HG03460 (cell line): ENCODE data around the gene NDUFB10.
"Not testable (repeated sequence)": the region's sequence is repeated elsewhere in the genome, so short reads cannot be mapped to it uniquely, and the experiment has no call there.

ENCODE experiments used
- ATAC-seq: cut with Tn5 transposase; IDR thresholded peaks from one replicate; pipeline ENCODE4 v1.9.1; 2021; ENCODE audit not compliant: unreplicated experiment

Gene NDUFB10

GRCh38 chr16:1923299-1924034 is 35.9 kb upstream of the NDUFB10 start:
- no peak for ATAC-seq

DNA sequence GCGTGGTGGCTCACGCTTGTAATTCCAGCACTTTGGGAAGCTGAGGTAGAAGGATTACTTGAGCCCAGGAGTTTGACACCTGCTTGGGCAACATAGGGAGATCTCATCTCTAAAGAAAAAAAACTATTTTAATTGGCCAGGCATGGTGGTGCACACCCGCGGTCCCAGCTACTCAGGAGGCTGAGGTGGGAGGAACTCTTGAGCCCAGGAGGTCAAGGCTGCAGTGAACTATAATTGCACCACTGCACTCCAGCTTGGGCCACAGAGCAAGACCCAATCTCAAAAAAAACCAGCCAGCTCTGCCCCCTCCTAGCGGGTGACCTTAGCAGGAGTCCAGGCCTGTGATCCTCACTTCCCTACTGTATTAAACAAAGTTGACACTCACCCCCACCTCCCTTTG is 35.2 kb upstream of the NDUFB10 start:
- ATAC-seq: no peak

GRCh38 chr16:1926271-1926670 is 33.1 kb upstream of the NDUFB10 start:
- no peak for ATAC-seq

- peak; percentile 31 for ATAC-seq
These were observed 30.2 kb upstream of the NDUFB10 start for GRCh38 chr16:1929105-1929504.

GRCh38 chr16:1929578-1930337 is 29.6 kb upstream of the NDUFB10 start:
- ATAC-seq: peak; percentile 80

DNA sequence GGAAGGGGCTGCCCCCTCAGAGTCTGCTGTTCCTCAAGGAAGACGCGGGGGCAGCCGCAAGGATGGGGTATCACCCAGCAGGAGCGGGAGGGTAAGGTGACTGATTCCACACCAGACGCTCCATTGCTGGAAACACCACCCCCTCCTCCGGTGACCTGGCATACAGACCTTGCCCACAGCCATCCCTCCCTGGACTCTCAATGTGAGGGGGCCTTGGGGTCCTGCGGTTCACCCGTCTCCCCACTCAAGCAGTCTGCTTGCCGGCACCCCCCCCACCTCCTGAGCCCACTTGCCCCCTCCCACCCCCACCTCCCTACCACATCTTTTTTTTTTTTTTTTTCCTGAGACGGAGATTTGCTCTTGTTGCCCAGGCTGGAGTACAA is 29.0 kb upstream of the NDUFB10 start:
- ATAC-seq: no peak

- no peak for ATAC-seq
These were observed 27.0 kb upstream of the NDUFB10 start for GRCh38 chr16:1932050-1933028.

DNA sequence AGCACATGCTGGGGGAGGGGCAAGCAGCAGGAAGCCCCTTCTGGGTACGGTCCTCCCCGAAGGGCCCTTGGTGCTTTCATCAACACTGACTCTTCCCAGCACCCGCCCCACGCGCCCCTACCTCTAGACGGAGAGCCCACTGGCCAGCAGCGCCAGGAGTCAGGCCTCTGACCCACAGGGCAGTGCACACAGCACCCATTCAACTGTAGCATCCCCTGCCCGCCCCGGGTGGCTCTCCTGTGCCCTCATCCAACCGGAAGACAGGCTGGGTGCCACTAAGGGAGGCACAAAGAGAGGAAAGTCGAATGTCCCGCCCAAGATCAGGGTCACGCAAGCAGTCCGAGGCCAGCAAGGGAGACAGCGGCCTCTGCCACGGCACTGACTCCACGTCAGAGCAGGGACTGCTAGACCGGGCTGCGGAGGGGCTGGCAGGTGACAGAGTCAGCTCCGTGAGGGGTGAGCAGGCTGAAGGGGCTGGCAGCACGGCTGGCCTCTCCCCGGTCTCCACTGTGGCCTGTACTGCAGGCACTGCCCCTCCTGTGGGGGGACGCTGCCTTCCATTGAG is 26.2 kb upstream of the NDUFB10 start:
- ATAC-seq: no peak

DNA sequence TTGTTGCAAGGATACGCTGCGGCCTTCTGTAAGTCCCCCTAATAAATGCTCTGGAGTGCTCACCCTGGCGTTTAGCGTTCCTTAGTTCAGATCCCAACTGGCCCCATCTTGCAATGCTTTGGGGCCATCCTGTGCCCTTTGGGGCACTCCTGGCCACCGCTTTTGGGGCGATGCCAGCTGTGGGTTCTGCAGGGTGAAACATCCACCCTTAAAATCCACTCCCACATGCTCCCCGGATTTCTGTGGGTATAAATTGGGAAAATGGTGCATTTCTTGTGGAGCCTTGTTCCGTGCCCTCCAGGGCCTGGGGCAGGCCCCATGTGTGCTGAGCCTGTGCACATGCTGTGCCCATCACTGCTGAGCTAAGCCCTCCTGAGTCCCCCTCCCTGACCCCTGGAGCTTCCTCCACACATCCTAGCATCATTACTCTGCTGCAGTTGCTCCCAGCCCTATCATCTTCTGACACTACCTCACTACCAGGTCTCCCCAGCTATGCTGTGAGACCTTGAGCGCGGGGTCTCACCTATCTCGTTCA is 22.3 kb upstream of the NDUFB10 start:
- no peak for ATAC-seq

- no peak for ATAC-seq
These were observed 21.0 kb upstream of the NDUFB10 start for GRCh38 chr16:1938316-1938715.

DNA sequence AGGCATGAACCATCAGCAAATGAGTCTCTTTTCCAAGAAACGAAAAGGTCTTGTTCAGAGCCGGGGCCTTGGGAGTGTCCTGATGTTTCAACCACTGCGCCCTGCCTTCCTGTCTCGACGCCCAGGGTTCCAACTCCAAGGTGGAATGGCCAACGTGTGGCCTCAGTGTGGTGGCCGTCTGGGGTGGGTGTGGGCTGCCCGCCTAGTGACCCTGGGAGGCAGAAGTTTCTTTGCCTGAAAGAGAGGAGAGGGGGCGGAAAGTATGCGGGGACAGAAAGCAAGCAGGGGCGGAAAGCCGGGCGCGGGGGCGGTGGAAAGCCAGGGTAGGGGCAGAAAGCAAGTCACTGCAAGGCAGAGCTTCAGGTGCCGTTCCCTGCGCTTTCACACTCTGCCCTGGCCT is 20.4 kb upstream of the NDUFB10 start:
- ATAC-seq: no peak

DNA sequence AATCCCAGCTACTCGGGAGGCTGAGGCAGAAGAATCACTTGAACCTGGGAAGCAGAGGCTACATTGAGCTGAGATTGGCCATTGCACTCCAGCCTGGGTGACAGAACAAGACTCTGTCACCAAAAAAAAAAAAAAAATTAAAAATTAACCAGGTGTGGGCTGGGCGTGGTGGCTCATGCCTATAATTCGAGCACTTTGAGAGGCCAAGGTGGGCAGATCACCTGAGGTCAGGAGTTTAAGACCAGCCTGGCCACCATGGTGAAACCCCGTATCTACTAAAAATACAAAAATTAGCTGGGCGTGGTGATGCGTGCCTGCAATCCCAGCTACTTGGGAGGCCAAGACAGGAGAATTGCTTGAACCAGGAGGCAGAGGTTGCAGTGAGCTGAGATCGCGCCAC is 19.5 kb upstream of the NDUFB10 start:
- ATAC-seq: not testable (repeated sequence)

DNA sequence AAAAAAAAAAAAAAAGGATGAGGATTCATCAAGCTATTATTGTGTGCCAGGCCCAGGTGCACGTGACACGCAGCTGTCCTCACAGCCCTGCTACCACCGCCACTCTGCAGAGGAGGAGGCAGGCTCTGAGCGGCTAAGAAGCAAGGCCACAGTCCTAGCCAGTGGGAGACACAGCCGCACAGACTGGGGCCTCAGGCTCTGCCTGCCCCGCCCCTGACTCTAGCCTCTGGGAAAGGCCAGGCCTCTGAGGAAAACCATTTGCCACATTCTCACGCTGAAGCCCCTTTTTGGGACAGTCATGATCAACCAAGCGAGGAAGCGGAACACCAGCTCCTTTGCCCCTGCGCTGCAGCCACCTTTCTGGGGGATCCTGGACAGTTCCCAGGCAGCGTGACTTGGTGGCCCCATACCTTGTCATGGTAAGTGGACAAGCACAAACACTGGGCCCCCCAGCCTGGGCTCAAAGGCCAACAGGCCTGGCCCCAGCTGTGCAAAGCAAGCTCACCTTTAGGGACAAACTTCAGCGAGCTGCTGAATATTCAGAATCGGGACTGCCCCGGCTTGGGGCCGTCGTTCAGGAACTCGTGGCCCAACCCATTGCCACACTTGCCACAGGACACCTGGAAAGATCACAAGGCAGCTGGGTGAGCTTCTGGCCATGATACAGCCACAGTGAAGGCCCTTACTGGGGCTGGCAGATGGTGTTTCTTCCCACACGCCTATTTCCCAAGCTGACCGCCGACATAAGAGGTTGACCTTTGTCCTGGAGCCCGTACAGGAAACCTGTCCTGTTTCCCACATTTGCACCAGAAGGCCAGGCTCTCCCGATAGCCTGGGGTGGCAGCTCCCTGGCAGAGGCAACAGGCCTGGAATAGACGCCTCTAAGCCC is 18.8 kb upstream of the NDUFB10 start:
- ATAC-seq: no peak

GRCh38 chr16:1941162-1942046 is 17.9 kb upstream of the NDUFB10 start:
- ATAC-seq: no peak

- no peak for ATAC-seq
These were observed 17.1 kb upstream of the NDUFB10 start for GRCh38 chr16:1942047-1942809.

GRCh38 chr16:1942810-1943726 is 16.3 kb upstream of the NDUFB10 start, which contains the start of gene MSRB1:
Gene MSRB1 (minus strand): TSS chr16:1943199. CDS start chr16:1943156, 43 bp downstream.
- peak; percentile 84 for ATAC-seq
